Trophoblast cell (in vitro differentiated cells and primary cell): ENCODE results near the gene SEC31B.

Source experiments
- DNase-seq, 2 donors: peaks; one replicate each; pipeline ENCODE4 v3.0.0-alpha.2; 2016
- H2AFZ ChIP-seq: 2 replicates; pipeline ENCODE4 v1.6.1; 2013; ENCODE audit warnings: low read length, moderate library complexity, mild to moderate bottlenecking; ENCODE audit not compliant: insufficient read depth, poor library complexity
- H2AK5ac ChIP-seq: 2 replicates; pipeline ENCODE4 v1.6.1; 2013; ENCODE audit warnings: mild to moderate bottlenecking, low read length
- H2BK120ac ChIP-seq: 2 replicates; pipeline ENCODE4 v1.6.1; 2013; ENCODE audit warnings: low read length, mild to moderate bottlenecking, moderate library complexity; ENCODE audit not compliant: insufficient read depth, poor library complexity
- H2BK12ac ChIP-seq: 2 replicates; pipeline ENCODE4 v1.6.1; 2013; ENCODE audit warnings: mild to moderate bottlenecking, low read length, moderate library complexity
- H2BK5ac ChIP-seq: 2 replicates; pipeline ENCODE4 v1.6.1; 2013; ENCODE audit warnings: low read length, low read depth, moderate library complexity, mild to moderate bottlenecking; ENCODE audit not compliant: poor library complexity
- H3K14ac ChIP-seq: 2 replicates; pipeline ENCODE4 v1.6.1; 2013; ENCODE audit warnings: mild to moderate bottlenecking, low read length
- H3K18ac ChIP-seq: 2 replicates; pipeline ENCODE4 v1.6.1; 2013; ENCODE audit warnings: mild to moderate bottlenecking, low read length
- H3K23ac ChIP-seq: 2 replicates; pipeline ENCODE4 v1.6.1; 2013; ENCODE audit warnings: low read length
- H3K27ac ChIP-seq: 2 replicates; pipeline ENCODE4 v1.5.1; 2013; ENCODE audit warnings: low read depth, mild to moderate bottlenecking, inconsistent platforms, low read length, moderate library complexity
- H3K27me3 ChIP-seq: 2 replicates; pipeline ENCODE4 v1.6.1; 2013; ENCODE audit warnings: inconsistent platforms, mild to moderate bottlenecking, low read length, moderate library complexity; ENCODE audit not compliant: insufficient read depth
- H3K36me3 ChIP-seq, 2 experiments: 1 replicate in 1 of 2; 2 replicates in 1 of 2; pipeline ENCODE4 v1.6.1; 2013; ENCODE audit warnings: low read length in 2 of 2, mild to moderate bottlenecking in 2 of 2, moderate library complexity in 1 of 2; ENCODE audit not compliant: insufficient read depth in 2 of 2, control insufficient read depth in 1 of 2
- H3K4ac ChIP-seq: 2 replicates; pipeline ENCODE4 v1.6.1; 2013; ENCODE audit warnings: low read depth, mild to moderate bottlenecking, low read length, moderate library complexity
- H3K4me1 ChIP-seq, 2 experiments: 1 replicate in 1 of 2; 2 replicates in 1 of 2; pipeline ENCODE4 v1.6.1; 2013; ENCODE audit warnings: low read length in 2 of 2, mild to moderate bottlenecking in 2 of 2, moderate library complexity in 1 of 2; ENCODE audit not compliant: insufficient read depth in 2 of 2, control insufficient read depth in 1 of 2
- H3K4me2 ChIP-seq: 2 replicates; pipeline ENCODE4 v1.6.1; 2013; ENCODE audit warnings: inconsistent platforms, mild to moderate bottlenecking, low read length, moderate library complexity
- H3K4me3 ChIP-seq: 2 replicates; pipeline ENCODE4 v1.5.1; 2013; ENCODE audit warnings: mild to moderate bottlenecking, low read depth, low read length, inconsistent platforms
- H3K79me1 ChIP-seq: one replicate; pipeline ENCODE4 v1.6.1; 2013; ENCODE audit warnings: low read length
- H3K79me2 ChIP-seq: 2 replicates; pipeline ENCODE4 v1.6.1; 2013; ENCODE audit warnings: low read length, mild to moderate bottlenecking; ENCODE audit not compliant: control insufficient read depth, insufficient read depth, poor library complexity
- H3K9ac ChIP-seq: 2 replicates; pipeline ENCODE4 v1.6.1; 2013; ENCODE audit warnings: mild to moderate bottlenecking, low read length
- H3K9me3 ChIP-seq: 2 replicates; pipeline ENCODE4 v1.6.1; 2013; ENCODE audit warnings: low read depth, mild to moderate bottlenecking, control low read depth, inconsistent platforms, low read length; ENCODE audit not compliant: insufficient read depth
- H4K12ac ChIP-seq: 2 replicates; pipeline ENCODE4 v1.6.1; 2013; ENCODE audit warnings: low read depth, mild to moderate bottlenecking, low read length, moderate library complexity
- H4K8ac ChIP-seq: 2 replicates; pipeline ENCODE4 v1.6.1; 2013; ENCODE audit warnings: low read depth, mild to moderate bottlenecking, low read length, moderate library complexity
- H4K91ac ChIP-seq: one replicate; pipeline ENCODE4 v1.6.1; 2013; ENCODE audit warnings: low read depth, mild to moderate bottlenecking, low read length, moderate library complexity
- WGBS: extraction: QIAGEN DNeasy Blood & Tissue Kit; methylation state at CpG from one replicate; pipeline ENCODE4 v1.1.7; 2013; ENCODE audit warnings: missing lambda C conversion rate; ENCODE audit not compliant: insufficient read length, insufficient coverage; ENCODE audit errors: extremely low coverage; 5-methylcytosine and 5-hydroxymethylcytosine counted together

SEC31B gene

DNA sequence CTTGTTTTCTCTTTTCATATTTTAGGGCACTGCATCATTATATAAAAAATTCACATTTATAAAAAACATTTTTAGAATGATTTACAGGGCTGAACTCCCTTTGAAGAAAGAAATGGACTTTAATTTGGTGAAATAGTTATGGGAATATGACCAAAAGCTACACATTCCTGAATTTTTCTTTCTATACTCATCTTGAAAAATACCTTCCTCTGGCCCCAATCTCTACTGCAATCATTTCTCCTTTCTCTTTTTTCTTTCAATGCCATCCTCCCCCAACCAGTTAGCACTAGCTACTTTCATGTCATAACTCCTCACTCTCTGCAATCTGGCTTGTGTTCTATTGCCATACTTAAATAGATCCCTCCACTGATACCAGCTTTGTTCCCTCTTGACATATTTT is 50.7 kb downstream of the SEC31B start:
- H4K91ac ChIP-seq = no peak overlapping the region
- no peak overlapping the region for H2BK120ac ChIP-seq
- no peak overlapping the region for H3K4ac ChIP-seq
- H3K4me3 ChIP-seq = no peak overlapping the region
- no peak overlapping the region for H2AFZ ChIP-seq
- no peak overlapping the region for H4K8ac ChIP-seq
- H2AK5ac ChIP-seq = no peak overlapping the region
- no peak overlapping the region for H3K14ac ChIP-seq
- H3K4me2 ChIP-seq = no peak overlapping the region
- no peak overlapping the region for H4K12ac ChIP-seq
- H2BK12ac ChIP-seq = no peak overlapping the region
- no peak overlapping the region for H3K23ac ChIP-seq
- H3K9ac ChIP-seq = no peak overlapping the region
- H3K36me3 ChIP-seq = no peaks in the 10 kb centered on the region
- no peak overlapping the region for H2BK5ac ChIP-seq
- no peaks in the 10 kb centered on the region for H3K79me1 ChIP-seq
- no peak overlapping the region for H3K18ac ChIP-seq
- H3K9me3 ChIP-seq = no peaks in the 10 kb centered on the region
- peak; percentile 13 to 78 for DNase-seq
- no peak overlapping the region for H3K27ac ChIP-seq
- H3K79me2 ChIP-seq = no peaks in the 10 kb centered on the region
- no peaks in the 10 kb centered on the region for H3K4me1 ChIP-seq
- no peaks in the 10 kb centered on the region for H3K27me3 ChIP-seq

GRCh38 chr10:100468322-100468721 is 51.3 kb downstream of the SEC31B start:
- Histone ChIP-seq H3K4ac (no peak overlapping the region), H3K79me1 (no peaks in the 10 kb centered on the region), H2AK5ac (no peak overlapping the region), H3K14ac (no peak overlapping the region), H3K4me3 (no peak overlapping the region), H2BK12ac (no peak overlapping the region), H4K91ac (no peak overlapping the region), H2AFZ (no peak overlapping the region), H3K27me3 (no peaks in the 10 kb centered on the region), H4K12ac (no peak overlapping the region), H3K23ac (no peak overlapping the region), H3K4me2 (no peak overlapping the region), H4K8ac (no peak overlapping the region), H3K18ac (no peak overlapping the region), H3K79me2 (no peaks in the 10 kb centered on the region), H3K9me3 (no peaks in the 10 kb centered on the region), H3K36me3 (no peaks in the 10 kb centered on the region), H3K4me1 (no peaks in the 10 kb centered on the region), H2BK120ac (no peak overlapping the region), H3K27ac (no peak overlapping the region), H2BK5ac (no peak overlapping the region), H3K9ac (no peak overlapping the region)
- WGBS = no CpG with 5 or more reads among the region's 5 CpGs
- DNase-seq = no peak

DNA sequence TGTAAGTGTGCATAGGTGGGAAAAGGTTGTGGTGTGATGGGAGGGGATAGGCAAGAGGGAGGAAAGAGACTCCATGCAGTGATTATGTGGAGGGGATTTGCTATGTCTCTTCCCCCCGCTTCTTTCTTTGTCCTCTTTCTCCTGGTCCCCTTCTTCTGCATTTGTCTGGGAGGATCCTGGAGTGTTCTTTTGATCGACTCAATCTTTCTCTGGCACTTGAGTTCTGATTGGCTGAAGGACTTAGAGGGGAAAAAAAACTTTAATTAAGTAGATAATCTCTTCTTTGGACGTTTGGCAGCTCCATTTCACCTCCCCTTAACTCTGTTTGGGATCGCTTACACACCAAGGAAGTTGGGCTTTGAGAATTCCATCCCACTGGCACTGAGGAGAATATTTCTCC is 57.0 kb downstream of the SEC31B start, which contains the start of gene WNT8B:
TSS of gene WNT8B (plus strand) at position 301 of the 400 bp plus-strand sequence. CDS start 160 bp downstream, outside the sequence.
- Histone ChIP-seq H3K23ac (no peak within 1 kb of the TSS), H3K79me1 (no peaks in the 10 kb centered on the region), H3K4me1 (no peaks in the 10 kb centered on the region), H4K12ac (no peak within 1 kb of the TSS), H3K14ac (no peak within 1 kb of the TSS), H3K4me3 (no peak within 1 kb of the TSS), H4K8ac (no peak within 1 kb of the TSS), H3K9ac (no peak within 1 kb of the TSS), H3K18ac (no peak within 1 kb of the TSS), H3K4ac (no peak within 1 kb of the TSS), H4K91ac (no peak within 1 kb of the TSS), H2AFZ (no peak within 1 kb of the TSS), H3K27ac (no peak within 1 kb of the TSS), H2BK5ac (no peak within 1 kb of the TSS), H3K79me2 (no peaks in the 10 kb centered on the region), H3K36me3 (no peaks in the 10 kb centered on the region), H3K4me2 (no peak within 1 kb of the TSS), H3K27me3 (no peaks in the 10 kb centered on the region), H2AK5ac (no peak within 1 kb of the TSS), H3K9me3 (no peaks in the 10 kb centered on the region), H2BK120ac (no peak within 1 kb of the TSS), H2BK12ac (no peak within 1 kb of the TSS)
- no CpG with 5 or more reads among the region's 4 CpGs for WGBS
- no peak for DNase-seq

GRCh38 chr10:100448951-100449350 is 70.7 kb downstream of the SEC31B start:
- Histone ChIP-seq H2AFZ (no peak overlapping the region), H4K91ac (no peak overlapping the region), H4K8ac (no peak overlapping the region), H4K12ac (no peak overlapping the region), H3K36me3 (no peaks in the 10 kb centered on the region), H2BK12ac (no peak overlapping the region), H3K27ac (no peak overlapping the region), H3K27me3 (no peaks in the 10 kb centered on the region), H3K79me2 (no peaks in the 10 kb centered on the region), H3K4me2 (no peak overlapping the region), H3K4me1 (no peaks in the 10 kb centered on the region), H2BK120ac (no peak overlapping the region), H2AK5ac (no peak overlapping the region), H2BK5ac (no peak overlapping the region), H3K23ac (no peak overlapping the region), H3K79me1 (no peaks in the 10 kb centered on the region), H3K18ac (no peak overlapping the region), H3K4ac (no peak overlapping the region), H3K14ac (no peak overlapping the region), H3K4me3 (no peak overlapping the region), H3K9ac (no peak overlapping the region), H3K9me3 (peaks cover 3% of the 10 kb centered on the region)
- DNase-seq = no peak
- WGBS = no CpG with 5 or more reads among the region's 4 CpGs
